T-cell (primary cell): ENCODE data around the gene DMRTB1. TPM values are rescaled to one million over a fixed set of nuclear protein-coding genes. Genes with fewer than 3 reads are reported as not detected.

Source experiments
- ATAC-seq, 4 experiments: fragments of 200-7000 bp in 3 of 4; fragments of 150-1000 bp in 1 of 4; cut with Tn5 transposase; replicated peaks in 1 of 4; 1 replicate in 3 of 4; 2 replicates in 1 of 4; pipeline ENCODE4 v1.10.0; 2021; ENCODE audit warnings: moderate library complexity in 3 of 4, mild to moderate bottlenecking in 2 of 4, moderate number of reproducible peaks in 1 of 4
- CTCF ChIA-PET, 2 donors: fragments of 300-600 bp; sonication (Branson Sonifier 250); formaldehyde crosslinking; loops; one replicate each; lab custom pipeline; 2022; ENCODE audit warnings: antibody characterized with exemption in 2 of 2; lab: Charles Lee
- POLR2A ChIA-PET, 2 donors: fragments of 300-600 bp; sonication (Branson Sonifier 250); formaldehyde crosslinking; loops; one replicate each; lab custom pipeline; 2022; ENCODE audit warnings: antibody characterized with exemption in 2 of 2; lab: Charles Lee
- DNase-seq, 35 experiments: peaks; one replicate each; pipeline versions ENCODE4 v3.0.0 to v3.0.0-alpha.2; 2013 to 2023
- H3K27ac ChIP-seq: one replicate; pipeline ENCODE4 v1.5.1; 2013; ENCODE audit warnings: low read length
- H3K27me3 ChIP-seq, 2 experiments: replicated peaks in 1 of 2; 1 replicate in 1 of 2; 2 replicates in 1 of 2; pipeline versions ENCODE4 v1.6.1 to v1.7.0; 2013; ENCODE audit warnings: low read length in 1 of 2, mixed read lengths in 1 of 2; ENCODE audit not compliant: control insufficient read depth in 2 of 2, insufficient read depth in 2 of 2; ENCODE audit errors: extremely low read depth in 1 of 2
- H3K36me3 ChIP-seq, 2 donors: 1 replicate in 1 of 2; 2 replicates in 1 of 2; pipeline versions ENCODE4 v1.6.1 to v1.7.0; 2013; ENCODE audit warnings: low read length in 1 of 2; ENCODE audit not compliant: control insufficient read depth in 2 of 2, insufficient read depth in 1 of 2; ENCODE audit errors: extremely low read depth in 1 of 2
- H3K4me1 ChIP-seq, 2 experiments: 1 replicate in 1 of 2; 2 replicates in 1 of 2; pipeline versions ENCODE4 v1.6.1 to v1.7.0; 2013; ENCODE audit warnings: low read length in 2 of 2, mixed read lengths in 1 of 2; ENCODE audit not compliant: insufficient read depth in 2 of 2, control insufficient read depth in 1 of 2; ENCODE audit errors: extremely low read depth in 1 of 2
- H3K4me3 ChIP-seq, 2 donors: 1 replicate in 1 of 2; 2 replicates in 1 of 2; pipeline versions ENCODE4 v1.5.1 to v1.7.0; 2013; ENCODE audit warnings: mild to moderate bottlenecking in 2 of 2, low read length in 1 of 2, moderate library complexity in 1 of 2; ENCODE audit not compliant: control insufficient read depth in 1 of 2; ENCODE audit errors: extremely low read depth in 1 of 2
- H3K9me3 ChIP-seq: 2 replicates; pipeline ENCODE4 v1.7.0; 2013
- H3K27ac Mint-ChIP-seq, 2 donors: one replicate each; pipeline ENCODE4 v1.8.0; 2020 to 2021; ENCODE audit warnings: mild to moderate bottlenecking in 2 of 2, mixed read lengths in 2 of 2
- H3K27me3 Mint-ChIP-seq, 2 donors: one replicate each; pipeline ENCODE4 v1.8.0; 2021 to 2022; ENCODE audit warnings: mixed read lengths in 2 of 2
- H3K36me3 Mint-ChIP-seq: one replicate; pipeline ENCODE4 v1.8.0; 2021; ENCODE audit warnings: mixed read lengths
- H3K4me1 Mint-ChIP-seq, 3 donors: one replicate each; pipeline ENCODE4 v1.8.0; 2020 to 2022; ENCODE audit warnings: mixed read lengths in 3 of 3, mild to moderate bottlenecking in 1 of 3
- H3K4me3 Mint-ChIP-seq, 3 donors: one replicate each; pipeline ENCODE4 v1.8.0; 2020 to 2022; ENCODE audit warnings: mild to moderate bottlenecking in 3 of 3, mixed read lengths in 3 of 3, moderate library complexity in 3 of 3
- H3K9me3 Mint-ChIP-seq, 3 donors: one replicate each; pipeline ENCODE4 v1.8.0; 2020 to 2022; ENCODE audit warnings: mixed read lengths in 3 of 3
- WGBS: methylation state at CpG from one replicate; pipeline ENCODE4 v1.1.5; 2013; ENCODE audit warnings: missing lambda C conversion rate; ENCODE audit not compliant: insufficient coverage; 5-methylcytosine and 5-hydroxymethylcytosine counted together
- total RNA-seq, 35 experiments: library from RNA in 6 of 35; stranded (reverse) in 6 of 35; fragments of 120-200 nt in 1 of 35; gene quantifications; one replicate each; pipeline versions ENCODE4 v1.2.1 to v1.2.4 and lab custom pipeline; 2013 to 2026

The DMRTB1 gene
- total RNA-seq, 5 donors from 2014 or later (not counting 1 experiment from before 2014, with no cell fraction given): not detected

DNA sequence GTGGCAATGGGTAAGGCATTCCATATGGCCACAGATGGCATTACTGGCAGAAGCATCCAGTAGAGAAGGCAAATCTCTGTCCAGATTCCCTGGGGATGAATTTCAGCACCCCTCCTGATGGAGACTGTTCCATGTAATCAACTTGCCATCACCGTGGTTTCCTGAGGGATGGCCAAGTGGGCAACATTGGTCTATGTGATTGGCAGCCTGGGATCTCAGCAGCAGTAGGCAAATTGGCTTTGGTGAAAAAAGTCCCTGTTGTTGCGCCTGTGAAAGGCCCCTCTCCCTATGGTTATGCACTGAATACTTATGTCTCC, 19.3 kb downstream of the DMRTB1 start:
- H3K36me3 ChIP-seq: no peaks in the 10 kb centered on the region
- no peaks in the 10 kb centered on the region for H3K4me1 Mint-ChIP-seq
- no peak overlapping the region for H3K27ac ChIP-seq
- H3K36me3 Mint-ChIP-seq: no peaks in the 10 kb centered on the region
- CTCF ChIA-PET: interaction anchor here in 1 of 2 donors (0.7 kb wide), 1 partner anchor 833 kb away, joined by 3 read pairs; no protein-coding TSS in a partner anchor
- DNase-seq (no peak), ATAC-seq (no peak)
- H3K4me1 ChIP-seq: no peaks in the 10 kb centered on the region
- no peaks in the 10 kb centered on the region for H3K9me3 Mint-ChIP-seq
- POLR2A ChIA-PET: no interaction called here
- WGBS: no CpG with 5 or more reads among the region's 2 CpGs
- H3K27me3 ChIP-seq: peaks cover 0 to 29% of the 10 kb centered on the region in 2 experiments
- H3K9me3 ChIP-seq: no peaks in the 10 kb centered on the region
- no peak overlapping the region for H3K4me3 ChIP-seq
- peaks cover 0 to 11% of the 10 kb centered on the region in 2 donors for H3K27me3 Mint-ChIP-seq
- H3K27ac Mint-ChIP-seq: no peak overlapping the region
- H3K4me3 Mint-ChIP-seq: no peak overlapping the region

DNA sequence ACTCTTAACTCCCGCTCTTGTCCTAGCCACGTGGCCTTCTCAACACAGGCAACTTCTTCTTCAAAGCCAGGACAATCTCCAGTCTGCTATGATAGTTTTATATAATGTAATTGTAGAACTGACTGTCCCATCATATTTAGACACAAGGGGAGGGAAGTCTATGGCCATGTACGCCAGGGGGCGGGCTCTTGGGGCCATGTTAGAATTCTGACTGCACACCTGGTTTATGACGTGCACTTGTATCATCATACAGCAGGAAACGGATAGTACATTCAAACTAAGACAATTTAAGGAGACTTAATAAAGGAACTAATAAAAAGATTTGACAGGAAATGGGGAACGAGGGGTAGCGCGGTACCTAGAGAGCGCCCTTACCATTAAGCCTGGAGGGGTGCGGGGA, 21.5 kb downstream of the DMRTB1 start:
- Histone ChIP-seq H3K27me3 (peaks cover 0 to 48% of the 10 kb centered on the region in 2 experiments), H3K36me3 (no peaks in the 10 kb centered on the region), H3K27ac (no peak overlapping the region), H3K4me3 (no peak overlapping the region), H3K4me1 (peaks cover 0 to 6% of the 10 kb centered on the region in 2 experiments), H3K9me3 (no peaks in the 10 kb centered on the region)
- H3K27ac Mint-ChIP-seq: no peak overlapping the region
- no peak overlapping the region for H3K4me3 Mint-ChIP-seq
- peaks cover 15 to 29% of the 10 kb centered on the region in 2 donors for H3K27me3 Mint-ChIP-seq
- ATAC-seq (no peak), DNase-seq (no peak)
- no peaks in the 10 kb centered on the region for H3K9me3 Mint-ChIP-seq
- peaks cover 0 to 10% (median 5%) of the 10 kb centered on the region in 3 donors for H3K4me1 Mint-ChIP-seq
- no peaks in the 10 kb centered on the region for H3K36me3 Mint-ChIP-seq
- ChIA-PET POLR2A (no interaction called here), CTCF (no interaction called here)
- no CpG with 5 or more reads among the region's 11 CpGs for WGBS

DNA sequence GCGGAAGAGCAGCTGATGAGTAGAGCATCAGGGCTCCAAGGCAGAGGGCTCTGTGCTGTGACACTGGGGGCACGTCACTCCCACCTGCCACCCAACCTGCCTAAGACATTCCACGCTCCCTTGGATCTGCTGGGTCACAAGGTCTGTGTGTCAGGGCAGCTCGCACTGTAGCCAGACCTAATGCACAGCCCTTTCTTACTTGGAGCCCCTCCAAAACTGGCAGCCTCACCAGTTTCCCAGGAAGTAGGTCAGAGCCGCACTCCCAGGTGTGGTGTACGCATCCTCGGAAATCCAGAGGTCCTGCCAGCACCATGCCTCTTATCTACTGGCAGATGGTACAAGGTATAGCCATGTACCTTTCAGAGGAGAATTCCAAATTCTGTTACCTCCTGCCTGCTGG, 22.3 kb downstream of the DMRTB1 start:
- no peaks in the 10 kb centered on the region for H3K9me3 Mint-ChIP-seq
- Histone ChIP-seq H3K27me3 (peaks cover 0 to 52% of the 10 kb centered on the region in 2 experiments), H3K4me1 (peaks cover 0 to 8% of the 10 kb centered on the region in 2 experiments), H3K9me3 (no peaks in the 10 kb centered on the region), H3K27ac (no peak overlapping the region), H3K36me3 (no peaks in the 10 kb centered on the region), H3K4me3 (no peak overlapping the region)
- ATAC-seq (no peak), DNase-seq (no peak)
- H3K4me3 Mint-ChIP-seq: no peak overlapping the region
- 84% methylated on average over 4 of the region's 7 CpGs for WGBS
- H3K27ac Mint-ChIP-seq: no peak overlapping the region
- peaks cover 22 to 36% of the 10 kb centered on the region in 2 donors for H3K27me3 Mint-ChIP-seq
- CTCF ChIA-PET: no interaction called here
- H3K36me3 Mint-ChIP-seq: no peaks in the 10 kb centered on the region
- H3K4me1 Mint-ChIP-seq: peaks cover 0 to 10% (median 5%) of the 10 kb centered on the region in 3 donors
- POLR2A ChIA-PET: no interaction called here

DNA sequence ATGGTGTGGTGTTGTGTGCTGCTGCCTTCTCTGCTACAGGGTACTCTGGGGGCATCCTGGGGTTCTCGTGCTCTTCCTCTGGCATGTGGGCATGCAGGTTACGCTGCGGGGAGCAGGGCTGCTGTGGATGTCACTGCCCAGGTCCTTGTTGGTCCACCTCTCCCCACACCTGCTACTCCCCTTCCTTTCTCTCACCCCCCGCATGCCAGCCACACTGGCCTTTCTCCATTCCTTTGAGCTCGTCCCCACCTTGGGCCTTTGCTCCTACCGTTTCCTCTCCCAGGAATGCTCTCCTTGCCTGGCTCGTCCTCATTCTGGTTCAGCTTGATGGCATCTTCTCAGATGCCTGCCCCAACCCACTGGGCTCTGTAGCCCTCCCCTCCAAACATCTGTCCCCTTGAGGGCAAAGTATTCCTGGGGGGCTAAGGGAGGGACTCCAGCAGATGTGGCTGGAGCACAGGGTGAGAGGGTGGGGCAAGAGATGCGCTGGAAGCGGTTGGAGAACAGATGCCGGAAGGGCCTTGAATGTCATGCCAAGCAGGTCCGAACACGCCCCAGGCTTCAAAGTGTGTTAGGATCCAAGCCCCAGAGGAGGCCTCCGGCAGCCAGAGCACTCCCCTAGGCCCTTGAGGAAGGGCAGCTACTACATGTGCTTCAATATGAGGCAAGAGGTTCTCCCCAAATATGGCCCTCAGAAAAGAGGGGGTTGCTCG, 23.4 kb downstream of the DMRTB1 start:
- peaks cover 0 to 8% of the 10 kb centered on the region in 2 experiments for H3K4me1 ChIP-seq
- Mint-ChIP-seq H3K4me3 (no peak overlapping the region), H3K9me3 (no peaks in the 10 kb centered on the region), H3K36me3 (no peaks in the 10 kb centered on the region), H3K4me1 (peaks cover 0 to 10% (median 5%) of the 10 kb centered on the region in 3 donors), H3K27ac (no peak overlapping the region), H3K27me3 (peaks cover 22 to 39% of the 10 kb centered on the region in 2 donors)
- POLR2A ChIA-PET: no interaction called here
- CTCF ChIA-PET: interaction anchor here in 1 of 2 donors (0.6 kb wide), 1 partner anchor 1396 kb away, joined by 3 read pairs; no protein-coding TSS in a partner anchor
- no peak for DNase-seq
- H3K9me3 ChIP-seq: no peaks in the 10 kb centered on the region
- no peak for ATAC-seq
- 88% methylated on average over 10 of the region's 14 CpGs for WGBS
- H3K27me3 ChIP-seq: peaks cover 0 to 48% of the 10 kb centered on the region in 2 experiments
- H3K27ac ChIP-seq: no peak overlapping the region
- H3K4me3 ChIP-seq: no peak overlapping the region
- H3K36me3 ChIP-seq: no peaks in the 10 kb centered on the region

DNA sequence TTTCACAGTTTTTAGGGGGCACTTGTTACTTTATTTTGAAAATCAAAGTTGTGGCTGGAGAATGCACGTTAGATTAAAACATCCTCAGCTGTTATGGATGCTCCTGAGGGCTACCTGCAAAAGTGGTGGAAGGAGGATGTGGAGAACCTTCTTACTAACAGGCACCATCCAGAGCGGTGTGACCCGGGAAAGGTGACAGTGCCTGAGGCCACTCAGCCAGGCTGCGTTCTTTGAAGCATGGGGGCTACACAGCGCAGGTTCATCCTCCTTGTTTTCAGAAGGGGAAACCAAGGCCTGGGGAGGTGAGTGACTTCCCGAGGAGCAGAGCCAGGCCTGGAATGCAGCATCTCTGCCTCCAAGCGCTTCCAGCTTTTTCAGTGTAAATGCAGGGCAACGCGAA, 24.0 kb downstream of the DMRTB1 start:
- ATAC-seq: no peak
- H3K27ac ChIP-seq: no peak overlapping the region
- no peak overlapping the region for H3K4me3 Mint-ChIP-seq

DNA sequence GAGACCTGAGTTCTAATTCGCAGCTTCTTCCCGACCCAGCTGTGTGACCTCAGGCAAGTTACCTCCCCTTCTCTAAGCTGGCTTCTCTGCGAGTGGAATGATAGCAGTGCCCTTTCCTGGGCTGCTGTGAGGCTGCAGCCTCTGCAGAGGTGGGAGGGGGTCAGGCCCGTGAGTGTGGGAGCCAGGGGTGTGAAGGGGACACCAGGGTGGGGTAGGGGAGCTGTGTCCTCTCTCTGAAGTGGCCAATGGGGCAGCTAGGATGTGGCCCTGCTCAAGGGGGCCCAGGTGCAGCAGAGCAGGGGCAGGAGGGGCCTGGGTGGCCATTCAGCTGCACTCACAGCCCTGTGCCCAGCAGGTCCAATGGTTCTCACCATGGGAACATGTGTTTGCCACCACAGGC, 24.5 kb downstream of the DMRTB1 start:
- Histone ChIP-seq H3K4me1 (peaks cover 0 to 8% of the 10 kb centered on the region in 2 experiments), H3K4me3 (no peak overlapping the region), H3K9me3 (no peaks in the 10 kb centered on the region), H3K27me3 (peaks cover 0 to 54% of the 10 kb centered on the region in 2 experiments), H3K27ac (no peak overlapping the region), H3K36me3 (no peaks in the 10 kb centered on the region)
- DNase-seq: no peak
- Mint-ChIP-seq H3K4me3 (no peak overlapping the region), H3K27ac (no peak overlapping the region), H3K4me1 (peaks cover 0 to 10% (median 5%) of the 10 kb centered on the region in 3 donors), H3K9me3 (no peaks in the 10 kb centered on the region), H3K36me3 (no peaks in the 10 kb centered on the region), H3K27me3 (peaks cover 26 to 43% of the 10 kb centered on the region in 2 donors)
- ChIA-PET CTCF (no interaction called here), POLR2A (no interaction called here)
- no peak for ATAC-seq
- no CpG with 5 or more reads among the region's 4 CpGs for WGBS

More for the DNA sequence above, 24.0 kb downstream of the DMRTB1 start:
- peaks cover 0 to 52% of the 10 kb centered on the region in 2 experiments for H3K27me3 ChIP-seq
- H3K4me3 ChIP-seq: no peak overlapping the region
- ChIA-PET POLR2A (no interaction called here), CTCF (no interaction called here)
- no peaks in the 10 kb centered on the region for H3K9me3 ChIP-seq
- Mint-ChIP-seq H3K4me1 (peaks cover 0 to 10% (median 5%) of the 10 kb centered on the region in 3 donors), H3K27me3 (peaks cover 26 to 42% of the 10 kb centered on the region in 2 donors), H3K9me3 (no peaks in the 10 kb centered on the region), H3K36me3 (no peaks in the 10 kb centered on the region), H3K27ac (no peak overlapping the region)
- no peaks in the 10 kb centered on the region for H3K36me3 ChIP-seq
- WGBS: 100% methylated on average over 2 of the region's 9 CpGs
- peaks cover 0 to 8% of the 10 kb centered on the region in 2 experiments for H3K4me1 ChIP-seq
- no peak for DNase-seq
